Stimulated activated CD4-positive, alpha-beta T cell treated with anti-CD3 and anti-CD28 coated beads, Interleukin-4, amount 100 ng/mL, for 4 hours (primary cell): ENCODE results near the gene USP16.
"Not testable (repeated sequence)": the region's sequence is repeated elsewhere in the genome, so short reads cannot be mapped to it uniquely, and the experiment has no call there.

Experiments
- DNase-seq, 2 experiments: peaks; one replicate each; pipeline ENCODE4 v3.0.0-alpha.2; 2020

USP16 gene

DNA sequence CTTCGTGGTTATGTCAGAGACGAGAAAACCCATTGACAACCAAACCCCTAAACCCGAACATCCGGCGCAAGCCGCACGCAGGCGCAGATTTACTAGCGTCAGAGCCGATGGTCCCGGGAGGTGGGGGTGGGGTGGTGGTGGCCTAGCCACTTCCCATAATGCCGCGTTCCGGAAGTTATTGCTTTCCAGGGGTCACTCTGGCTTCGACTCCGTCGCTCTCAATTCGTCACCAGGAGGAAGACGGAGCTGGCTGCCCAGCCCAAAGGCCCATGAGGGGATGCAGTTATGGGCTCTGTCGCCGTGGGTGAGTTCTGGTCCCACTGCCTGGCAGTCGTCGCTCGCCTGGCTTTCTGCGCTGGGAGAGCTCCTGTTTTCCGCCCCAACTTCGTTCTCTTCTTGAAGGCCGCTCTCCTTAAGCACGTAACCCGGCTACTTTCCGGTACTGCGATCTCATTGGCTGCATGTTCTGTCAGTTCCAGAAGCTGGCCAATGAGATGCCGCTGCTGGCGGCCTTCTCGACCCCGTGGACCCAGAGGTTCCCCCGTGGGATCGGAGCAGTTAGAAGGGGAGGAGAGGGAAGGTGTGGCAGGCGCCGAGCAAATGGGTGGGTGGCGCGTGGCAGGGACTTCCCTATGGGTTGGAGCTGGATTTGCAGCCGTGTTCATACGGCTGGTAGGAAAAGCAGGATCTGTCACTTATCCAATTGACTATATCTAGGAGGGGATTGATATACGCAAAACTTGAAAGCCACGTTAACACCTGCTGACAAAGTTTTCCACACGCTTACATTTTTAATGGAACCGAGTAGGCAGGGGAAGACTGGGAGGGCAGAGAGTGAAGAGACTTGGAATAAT, at the start of gene USP16:
Gene USP16, plus strand, starts transcription at position 195 of the 854 bp plus-strand sequence. CDS start 3,246 bp downstream, outside the sequence.
- DNase-seq: peak; percentile 89 to 93

DNA sequence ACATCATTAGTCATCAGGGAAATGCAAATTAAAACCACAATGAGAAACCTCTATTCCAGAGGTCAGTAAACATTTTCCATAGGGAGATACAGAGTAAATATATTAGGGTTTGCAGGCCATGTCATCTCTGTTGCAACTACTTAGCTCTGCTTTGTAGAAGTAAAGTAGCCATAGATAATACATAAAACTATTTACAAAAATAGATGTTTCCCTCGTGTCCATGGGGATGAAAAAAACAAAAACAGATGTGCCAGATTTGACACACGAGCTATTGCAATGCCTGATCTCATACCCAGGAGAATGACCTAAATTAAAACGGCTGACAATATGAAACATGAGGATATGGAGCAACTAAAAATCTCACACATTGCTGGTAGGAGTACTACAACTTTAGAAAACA, 49.1 kb upstream of the USP16 start:
- DNase-seq: no peak

DNA sequence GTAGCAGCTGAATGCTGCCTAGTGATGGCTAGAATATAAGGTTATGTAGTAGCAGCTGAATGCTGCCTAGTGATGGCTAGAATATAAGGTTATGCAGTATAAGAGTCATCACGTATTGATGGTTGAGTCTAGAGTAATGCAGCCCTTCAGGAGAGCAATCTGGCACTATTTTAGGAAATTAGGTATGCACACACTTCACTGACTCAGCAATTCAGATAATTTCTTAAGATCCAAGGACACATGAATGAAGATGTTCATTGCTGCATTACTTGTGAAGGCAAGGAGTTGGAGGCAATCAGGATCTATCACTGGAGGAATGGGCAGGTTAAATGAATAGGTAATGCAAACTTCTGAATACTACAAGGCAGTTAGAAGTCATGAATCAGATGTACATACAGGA, 45.4 kb upstream of the USP16 start:
- DNase-seq: no peak

DNA sequence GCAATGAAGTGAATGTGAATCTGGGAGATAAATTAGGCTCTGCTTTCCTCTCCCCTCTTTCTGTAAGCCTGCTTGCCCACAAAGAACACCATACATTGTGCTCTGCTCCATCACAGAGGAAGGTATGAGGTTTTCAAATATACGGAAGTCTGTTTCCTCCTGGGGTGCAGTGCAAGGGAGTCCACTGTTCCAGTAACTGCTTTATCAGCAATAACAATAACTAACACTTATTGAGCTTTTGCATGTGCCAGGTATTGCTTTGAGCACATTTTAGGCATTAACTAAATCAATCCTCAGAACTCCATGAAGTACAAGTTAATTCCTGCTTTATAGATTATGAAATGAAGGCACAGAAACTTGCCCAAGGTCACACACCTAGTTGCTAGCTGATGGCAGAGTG, 41.8 kb upstream of the USP16 start:
- DNase-seq: no peak

DNA sequence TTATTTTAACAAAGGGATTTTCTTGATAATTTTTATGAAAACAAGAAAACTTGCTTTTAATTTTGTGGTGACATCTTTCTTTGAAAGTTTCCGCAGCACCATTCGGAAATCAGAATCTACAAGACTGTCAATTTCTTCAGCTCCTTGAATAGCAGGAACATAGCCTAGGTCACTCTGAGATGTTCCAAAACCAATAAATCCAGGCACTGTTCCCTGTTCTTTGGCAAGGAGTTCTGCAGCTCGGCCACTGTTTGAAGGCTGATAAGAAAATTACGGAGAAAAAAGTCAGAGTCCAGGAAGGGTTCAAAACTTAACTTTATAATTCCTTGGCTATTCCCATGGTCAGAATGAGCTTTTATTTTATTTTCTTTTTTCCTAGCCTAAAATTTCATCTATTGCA, 37.8 kb upstream of the USP16 start:
- DNase-seq: no peak

- peak in 1 of 2 experiments; percentile 47 for DNase-seq
Measured at GRCh38 chr21:28988146-28988545, 36.3 kb upstream of the USP16 start.

DNA sequence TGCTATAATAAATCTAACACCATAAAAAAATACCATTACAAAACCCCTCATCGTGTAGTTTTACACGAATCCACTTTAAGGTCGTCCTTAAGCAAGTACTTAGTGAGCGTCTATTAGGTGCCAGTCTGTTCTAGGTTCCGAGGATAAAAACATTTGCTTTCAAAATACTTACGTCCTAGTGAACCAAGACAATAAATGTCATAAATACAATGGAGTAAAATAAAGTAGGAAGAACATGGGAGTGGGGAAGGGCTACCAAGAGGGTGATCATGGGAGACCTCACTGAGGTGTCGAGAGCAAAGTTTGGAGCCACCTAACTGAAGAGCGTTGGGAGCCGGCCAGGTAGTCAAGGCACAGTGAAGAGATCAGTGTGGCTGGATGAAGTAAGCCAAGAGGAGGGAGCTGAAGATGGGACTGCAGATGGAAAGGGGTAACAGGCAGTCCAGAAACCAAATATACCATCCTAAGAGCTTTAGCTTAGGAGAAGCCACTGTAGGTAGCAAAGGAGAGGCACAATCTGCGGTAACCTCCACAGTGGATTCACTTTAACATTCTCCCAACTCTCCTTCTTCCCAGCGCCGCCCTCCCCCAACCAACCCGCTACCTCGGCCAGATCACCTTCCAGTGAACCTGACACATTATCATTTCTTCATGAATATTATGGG, 32.5 kb upstream of the USP16 start:
- DNase-seq: no peak

DNA sequence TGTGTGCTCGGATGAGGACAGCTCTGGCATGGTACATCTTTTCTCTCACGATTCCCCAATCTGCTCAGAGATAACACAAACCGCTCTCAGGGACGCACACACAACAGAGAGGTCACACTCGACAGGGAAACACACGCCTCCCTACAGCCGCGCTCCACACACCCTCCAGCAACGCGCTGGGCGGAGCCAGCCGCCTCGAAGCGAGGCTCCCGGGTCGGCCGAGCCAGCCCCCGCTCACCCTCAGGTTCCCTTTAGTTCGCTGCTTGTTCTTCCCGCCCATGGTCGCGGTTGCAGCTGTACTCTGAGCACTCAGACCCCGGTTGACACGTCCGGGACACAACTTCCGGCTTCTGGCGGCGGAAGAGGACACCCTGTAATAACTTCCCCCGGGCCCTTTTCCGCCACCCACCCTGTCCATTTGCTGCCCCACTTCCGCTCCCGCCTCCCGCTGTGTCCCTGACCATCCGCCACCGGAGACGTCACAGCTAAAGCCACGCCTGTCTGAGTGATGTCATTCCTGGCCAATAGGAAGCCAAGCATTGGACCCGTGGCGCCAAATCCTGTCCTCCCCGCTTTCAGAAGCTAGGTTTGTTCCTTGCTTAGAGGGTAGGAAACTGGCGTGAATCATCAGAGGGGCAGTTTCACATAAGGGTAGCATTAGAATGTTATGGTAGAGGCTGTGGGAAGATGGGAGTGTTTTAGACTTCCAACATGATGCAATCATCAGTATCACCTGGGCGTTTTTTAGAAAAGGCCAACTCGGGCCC, 31.8 kb upstream of the USP16 start, which contains the start of gene LTN1:
Gene LTN1, minus strand, starts transcription at position 352 of the 767 bp plus-strand sequence. Its CDS starts 72 bp downstream, at position 280.
- DNase-seq: peak; percentile 95 to 99

- DNase-seq: no peak
Measured at GRCh38 chr21:28993293-28993629, 31.2 kb upstream of the USP16 start.

DNA sequence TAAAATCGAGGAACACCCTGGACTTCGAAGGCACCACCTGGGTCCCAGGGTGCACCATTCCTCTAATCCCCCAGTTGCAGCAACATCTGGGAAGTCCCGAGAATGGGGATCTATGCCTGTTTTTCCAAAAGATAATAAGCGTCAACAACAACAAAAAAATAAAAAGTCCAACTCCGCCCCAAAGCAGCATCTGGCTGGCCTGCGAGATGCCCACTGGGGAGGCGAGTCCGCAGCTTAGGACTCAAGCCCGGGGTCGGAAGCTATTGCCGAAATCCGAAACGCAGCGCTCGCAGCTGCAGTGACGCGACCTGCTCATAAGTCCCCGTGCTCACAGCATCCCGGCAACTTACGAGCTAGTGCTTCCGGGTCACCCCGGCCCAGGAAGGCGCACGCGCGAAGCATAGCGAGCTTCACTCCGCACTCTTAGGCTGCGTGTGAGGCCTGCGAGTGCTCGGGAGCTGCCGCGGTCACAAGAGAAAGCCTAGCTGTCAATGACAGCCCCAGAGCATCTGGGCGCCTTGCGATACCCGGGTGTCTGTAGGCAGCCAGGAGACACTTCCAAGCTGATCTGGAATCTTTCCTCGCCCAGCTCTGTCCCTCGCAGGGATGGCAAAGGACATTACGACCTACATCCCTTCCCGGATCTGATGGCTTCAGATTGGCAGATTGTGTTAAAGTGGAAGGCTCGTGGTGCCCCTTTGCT, 21.9 kb upstream of the USP16 start:
- DNase-seq: peak; percentile 90 to 94

- no peak for DNase-seq
Measured at GRCh38 chr21:29005696-29006095, 18.8 kb upstream of the USP16 start.

- no peak for DNase-seq
Measured at GRCh38 chr21:29007135-29007534, 17.3 kb upstream of the USP16 start.

DNA sequence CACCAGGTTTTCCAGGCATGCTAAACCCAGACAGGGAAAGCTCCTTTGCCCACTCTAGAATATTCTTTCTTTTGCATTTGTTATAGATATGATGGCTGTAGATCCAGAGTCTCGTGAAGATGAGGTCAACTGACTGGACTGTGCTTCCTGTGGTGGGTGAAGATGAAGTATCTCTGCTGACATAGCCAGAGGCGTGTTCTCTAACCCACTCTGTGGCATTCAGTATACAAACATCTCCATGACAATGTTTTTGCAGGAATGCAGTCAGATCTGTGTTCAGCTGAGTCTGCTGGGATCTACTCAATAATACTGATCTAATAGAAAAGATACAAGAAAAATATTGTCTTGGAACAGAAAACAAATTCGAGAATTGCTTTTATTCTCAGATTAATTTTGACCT, 16.7 kb upstream of the USP16 start:
- no peak for DNase-seq

- no peak for DNase-seq
Measured at GRCh38 chr21:29008367-29008766, 16.1 kb upstream of the USP16 start.

GRCh38 chr21:29011236-29011635, 13.2 kb upstream of the USP16 start:
- not testable (repeated sequence) for DNase-seq

DNA sequence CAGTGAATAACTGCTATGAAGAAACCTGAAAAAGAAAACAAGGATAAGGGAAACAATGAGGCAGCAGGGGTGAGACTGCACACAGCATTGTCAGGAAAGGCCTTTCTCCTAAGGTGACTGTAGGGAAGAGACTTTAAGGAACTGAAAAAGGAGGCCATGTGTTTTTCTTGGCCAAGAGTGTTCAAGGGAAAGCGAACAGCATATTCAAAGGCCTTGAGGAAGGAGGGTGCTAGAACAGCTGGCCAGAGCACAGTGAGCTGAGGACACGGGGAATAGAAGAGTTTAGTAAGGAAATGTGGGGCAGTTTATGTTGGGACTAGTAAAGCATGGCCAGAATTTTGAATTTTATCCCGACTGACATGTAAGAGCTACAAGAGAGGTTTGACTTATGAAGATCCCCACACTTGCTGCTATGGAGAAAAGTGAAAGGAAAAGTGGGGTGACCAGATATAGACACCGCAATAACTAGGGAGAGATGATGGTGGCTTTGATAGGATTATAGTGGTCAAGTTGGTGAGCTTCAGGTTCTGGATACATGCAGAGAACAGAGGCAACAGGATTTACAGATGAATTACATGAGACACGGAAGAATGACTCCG, 6.7 kb upstream of the USP16 start:
- no peak for DNase-seq

GRCh38 chr21:29018540-29018939, 5.9 kb upstream of the USP16 start:
- no peak for DNase-seq

DNA sequence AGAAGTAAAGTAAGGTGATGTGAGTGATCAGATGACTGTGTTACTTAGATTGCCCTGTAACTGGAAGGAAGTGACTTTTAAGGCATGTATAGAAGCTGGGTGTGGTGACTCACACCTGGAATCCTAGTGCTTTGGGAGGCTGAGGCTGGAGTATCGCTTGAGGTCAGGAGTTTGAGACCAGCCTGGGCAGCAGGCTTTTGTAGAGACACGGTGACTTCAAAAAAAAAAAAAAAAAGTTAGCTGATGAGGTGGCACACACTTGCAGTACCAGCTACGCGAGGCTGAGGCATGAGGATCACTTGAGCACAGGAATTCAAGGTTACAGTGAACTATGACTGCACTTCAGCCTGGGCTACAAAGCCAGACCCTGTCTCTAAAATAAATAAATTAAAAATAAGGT, 2.3 kb upstream of the USP16 start:
- peak in 1 of 2 experiments; percentile 6 for DNase-seq

GRCh38 chr21:29025328-29025713, 853 bp downstream of the USP16 start:
- DNase-seq: no peak

GRCh38 chr21:29029524-29029923, 5.1 kb downstream of the USP16 start:
- DNase-seq: no peak

DNA sequence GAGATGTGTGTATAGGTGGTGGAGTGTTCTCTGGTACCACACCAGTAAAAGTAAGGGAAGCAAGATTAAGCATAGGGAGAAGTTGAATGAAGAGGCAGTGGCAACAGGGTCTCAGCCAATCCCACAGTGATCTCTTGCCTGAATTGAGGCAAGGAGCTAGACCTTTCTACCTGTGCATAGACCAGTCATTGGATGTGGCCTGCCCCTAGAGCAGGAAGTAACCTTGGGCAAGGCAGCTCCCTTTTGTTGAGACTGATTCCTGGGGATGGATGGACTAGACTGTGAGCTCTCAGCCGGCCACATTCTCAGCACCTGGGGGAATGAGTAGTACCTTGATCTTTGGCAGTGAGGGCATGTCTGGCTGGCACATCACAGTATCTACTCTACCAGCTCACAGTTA, 6.4 kb downstream of the USP16 start:
- no peak for DNase-seq

GRCh38 chr21:29033301-29033700, 8.8 kb downstream of the USP16 start:
- no peak for DNase-seq
